GM12878 (cell line): Measurements from ENCODE around the gene TPRG1. TPM values are rescaled to one million over a fixed set of nuclear protein-coding genes. Genes with fewer than 3 reads are reported as not detected.

Experiments
- ATAC-seq: fragments of 200-7000 bp; cut with Tn5 transposase; 3 replicates; pipeline ENCODE4 v1.9.1; 2020; ENCODE audit warnings: mild to moderate bottlenecking, moderate library complexity
- BruUV-seq: library from RNA; stranded (reverse); fragments of 400-500 nt; replicated peaks from 2 replicates; lab custom pipeline; 2021; lab: Mats Ljungman, UMichigan
- CTCF ChIA-PET: fragments of 300-600 bp; sonication (Branson Sonifier 250); formaldehyde crosslinking; extraction: SDS; loops from one replicate; lab custom pipeline; 2021; ENCODE audit warnings: inconsistent platforms; lab: Yijun Ruan, JAX
- POLR2A ChIA-PET: fragments of 350-600 bp; formaldehyde crosslinking; extraction: SDS; loops from one replicate; lab custom pipeline; 2021; ENCODE audit warnings: inconsistent platforms; lab: Charles Lee
- RAD21 ChIA-PET: fragments of 300-600 bp; sonication (Branson Sonifier 250); formaldehyde crosslinking; loops from one replicate; lab custom pipeline; 2023; ENCODE audit warnings: antibody characterized with exemption; ENCODE audit not compliant: unreplicated experiment; lab: Charles Lee
- SMC1A ChIA-PET: fragments of 300-600 bp; sonication (Branson Sonifier 250); formaldehyde crosslinking; loops from one replicate; lab custom pipeline; 2023; ENCODE audit not compliant: unreplicated experiment, uncharacterized antibody; lab: Charles Lee
- DNase-seq: peaks from one replicate; pipeline ENCODE4 v3.0.0-alpha.2; 2011; ENCODE audit warnings: low read depth, low spot score
- FAIRE-seq: peaks from 3 replicates; lab custom pipeline; 2011; peaks lifted over from hg19 to GRCh38; lab: Jason Lieb, UNC
- H2AFZ ChIP-seq: 2 replicates; pipeline ENCODE4 v1.6.0; 2011; ENCODE audit warnings: low read depth, low read length, control low read depth; ENCODE audit not compliant: control insufficient read depth
- H3K27ac ChIP-seq: 2 replicates; pipeline ENCODE4 v1.5.1; 2011; ENCODE audit warnings: control low read depth; ENCODE audit not compliant: control insufficient read depth, insufficient read depth
- H3K27me3 ChIP-seq, 2 experiments: replicated peaks in 1 of 2; 2 replicates each; pipeline versions ENCODE4 v1.6.0 to v1.6.1; 2011; ENCODE audit warnings: low read length in 1 of 2; ENCODE audit not compliant: control insufficient read depth in 2 of 2, insufficient read depth in 2 of 2
- H3K36me3 ChIP-seq, 2 experiments: 2 replicates each; pipeline ENCODE4 v1.5.1; 2011; ENCODE audit warnings: low read length in 1 of 2; ENCODE audit not compliant: control insufficient read depth in 2 of 2, insufficient read depth in 2 of 2
- H3K4me1 ChIP-seq: 2 replicates; pipeline ENCODE4 v1.6.1; 2011; ENCODE audit warnings: mild to moderate bottlenecking, low read length, moderate library complexity, mixed read lengths; ENCODE audit not compliant: control insufficient read depth, insufficient read depth
- H3K4me2 ChIP-seq: 2 replicates; pipeline ENCODE4 v1.6.0; 2011; ENCODE audit warnings: control low read depth; ENCODE audit not compliant: control insufficient read depth, insufficient read depth
- H3K4me3 ChIP-seq: fragments of 200-600 bp; sonication (generic); 2 replicates; pipeline ENCODE4 v1.5.1; 2016
- H3K79me2 ChIP-seq: 2 replicates; pipeline ENCODE4 v1.6.0; 2011; ENCODE audit warnings: low read length; ENCODE audit not compliant: control insufficient read depth, insufficient read depth
- H3K9ac ChIP-seq: 2 replicates; pipeline ENCODE4 v1.8.0; 2011; ENCODE audit warnings: low read length, control low read depth, mixed read lengths; ENCODE audit not compliant: control insufficient read depth, insufficient read depth
- H3K9me3 ChIP-seq: replicated peaks from 3 replicates; pipeline ENCODE4 v1.5.1; 2011; ENCODE audit warnings: mild to moderate bottlenecking, low read length; ENCODE audit not compliant: control insufficient read depth, insufficient read depth
- H4K20me1 ChIP-seq: 2 replicates; pipeline ENCODE4 v1.6.0; 2011; ENCODE audit not compliant: control insufficient read depth, insufficient read depth
- CREM ChIP-seq: IDR thresholded peaks from 2 replicates; pipeline ENCODE4 v1.6.1; 2014; ENCODE audit warnings: antibody characterized with exemption, low read depth
- IKZF2 ChIP-seq, 2 experiments: fragments of 450-650 bp; IDR thresholded peaks; 2 replicates each; pipeline ENCODE4 v1.6.1; 2017; ENCODE audit warnings: mild to moderate bottlenecking in 2 of 2, moderate library complexity in 2 of 2
- JUNB ChIP-seq: IDR thresholded peaks from 2 replicates; pipeline ENCODE4 v1.6.1; 2016; ENCODE audit warnings: antibody characterized with exemption, mild to moderate bottlenecking
- JUND ChIP-seq: IDR thresholded peaks from 2 replicates; pipeline ENCODE4 v1.6.1; 2012; ENCODE audit warnings: low read depth, mild to moderate bottlenecking, low read length, improper control_type of control experiment, moderate library complexity
- MTA3 ChIP-seq: IDR thresholded peaks from 2 replicates; pipeline ENCODE4 v1.6.1; 2012; ENCODE audit warnings: low read length, inconsistent platforms, borderline replicate concordance
- NFIC ChIP-seq: IDR thresholded peaks from 2 replicates; pipeline ENCODE4 v1.6.1; 2012; ENCODE audit warnings: low read depth, mild to moderate bottlenecking, inconsistent platforms, low read length, moderate library complexity
- PML ChIP-seq: IDR thresholded peaks from 2 replicates; pipeline ENCODE4 v1.6.1; 2012; ENCODE audit warnings: low read length, inconsistent platforms
- RB1 ChIP-seq: fragments of 450-650 bp; formaldehyde crosslinking; IDR thresholded peaks from 2 replicates; pipeline ENCODE4 v1.6.1; 2017; ENCODE audit warnings: mild to moderate bottlenecking, borderline replicate concordance
- SIN3A ChIP-seq: IDR thresholded peaks from 2 replicates; pipeline ENCODE4 v1.6.1; 2012; ENCODE audit warnings: low read depth, low read length, improper control_type of control experiment
- SIX5 ChIP-seq: IDR thresholded peaks from 2 replicates; pipeline ENCODE4 v1.6.1; 2011; ENCODE audit warnings: mild to moderate bottlenecking, low read depth, low read length, moderate library complexity; ENCODE audit not compliant: severe bottlenecking
- SPI1 ChIP-seq: IDR thresholded peaks from 2 replicates; pipeline ENCODE4 v1.6.1; 2011; ENCODE audit warnings: low read depth, mild to moderate bottlenecking, low read length, moderate library complexity, borderline replicate concordance; ENCODE audit not compliant: insufficient read depth
- YBX1 ChIP-seq: fragments of 450-650 bp; IDR thresholded peaks from 2 replicates; pipeline ENCODE4 v1.6.1; 2016; ENCODE audit warnings: antibody characterized with exemption
- ZSCAN29 ChIP-seq: fragments of 450-650 bp; IDR thresholded peaks from 2 replicates; pipeline ENCODE4 v1.6.1; 2017; ENCODE audit warnings: mild to moderate bottlenecking, moderate library complexity
- WGBS: methylation state at CpG from one replicate; pipeline ENCODE4 v1.1.6; 2016; ENCODE audit warnings: low lambda C conversion rate; ENCODE audit not compliant: insufficient replicate concordance, insufficient coverage; ENCODE audit errors: missing lambda C conversion rate; 5-methylcytosine and 5-hydroxymethylcytosine counted together
- in situ Hi-C: fragments of 300-500 bp; cut with MboI; formaldehyde crosslinking; loops from 9 replicates; pipeline ENCODE4 v1.14.3; 2018; ENCODE audit warnings: mixed read lengths
- intact Hi-C: fragments of 100-400 bp; cut with micrococcal nuclease; formaldehyde crosslinking; loops from one replicate; pipeline ENCODE4 v1.14.2; 2022; ENCODE audit not compliant: unreplicated experiment
- polyA plus RNA-seq, 11 experiments: library from polyadenylated mRNA; depleted of rRNA in 4 of 11; unstranded in 6 of 11; stranded (reverse) in 5 of 11; fragments of >200 nt; fragmentation: Nextera tagmentation in 4 of 11; fragmentation: Illumina TruSeq in 1 of 11; extraction: Ambion mirVana in 4 of 11; extraction: Trizol in 1 of 11; gene quantifications; 1 replicate in 1 of 11; 2 replicates in 10 of 11; pipeline versions ENCODE4 v1.2.1 to v1.2.3, GENCODE V29; 2011 to 2016; ENCODE audit warnings: inconsistent platforms in 2 of 11, missing spikeins in 2 of 11, low read depth in 1 of 11
- total RNA-seq, 4 experiments: library from RNA; depleted of rRNA in 3 of 4; stranded (reverse); fragments of >200 nt in 3 of 4; fragmentation: Illumina TruSeq in 1 of 4; extraction: Trizol in 1 of 4; gene quantifications; 2 replicates each; pipeline versions ENCODE4 v1.2.1 to v1.2.3, GENCODE V29; 2013 to 2021
- TF ChIP-seq, protein P1 (sequence below): IDR thresholded peaks from 2 replicates; pipeline ENCODE4 v1.6.1; 2011; ENCODE audit warnings: mild to moderate bottlenecking, low read depth, low read length, moderate library complexity; ENCODE audit not compliant: insufficient replicate concordance
- TF ChIP-seq, protein P2 (sequence below): fragments of 450-650 bp; IDR thresholded peaks from 2 replicates; pipeline ENCODE4 v1.6.1; 2016; ENCODE audit warnings: mild to moderate bottlenecking
- TF ChIP-seq, protein P3 (sequence below): fragments of 450-650 bp; IDR thresholded peaks from 2 replicates; pipeline ENCODE4 v1.6.1; 2017; ENCODE audit warnings: mild to moderate bottlenecking, moderate library complexity
- TF ChIP-seq, protein P4 (sequence below): IDR thresholded peaks from 2 replicates; pipeline ENCODE4 v1.6.1; 2012; ENCODE audit warnings: low read length, inconsistent platforms

The TPRG1 gene
- total and polyA plus RNA-seq, 10 of the 15 experiments (the other 5 are each of a cell fraction or from before 2014, with no cell fraction given) = 0.26 to 30.7 (median 3.6) TPM

DNA sequence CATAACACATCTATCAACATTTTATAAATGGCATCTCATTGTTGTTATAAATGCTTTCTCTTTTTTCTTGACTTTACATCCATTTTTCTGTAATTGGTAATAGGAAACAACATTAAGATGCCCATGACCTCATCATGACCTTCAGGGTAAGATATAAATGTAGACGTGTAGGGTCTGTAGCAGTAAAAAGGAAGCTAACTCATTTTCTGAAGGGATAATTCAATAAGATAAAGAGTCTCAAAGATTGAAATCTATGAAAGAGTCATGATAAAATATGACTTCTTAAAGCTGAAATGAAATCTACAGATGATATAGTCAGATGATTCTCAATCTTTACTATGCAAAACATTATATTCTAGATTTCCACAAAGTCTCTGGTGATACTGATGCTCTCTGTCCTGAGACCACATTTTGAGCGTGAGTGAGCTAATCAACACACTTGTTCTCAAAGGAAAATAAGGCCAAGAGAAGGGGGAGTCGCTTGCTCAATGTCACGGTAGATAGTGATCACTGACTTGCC is 38.5 kb downstream of the TPRG1 start (continued):
- TF ChIP-seq, protein P1, sequence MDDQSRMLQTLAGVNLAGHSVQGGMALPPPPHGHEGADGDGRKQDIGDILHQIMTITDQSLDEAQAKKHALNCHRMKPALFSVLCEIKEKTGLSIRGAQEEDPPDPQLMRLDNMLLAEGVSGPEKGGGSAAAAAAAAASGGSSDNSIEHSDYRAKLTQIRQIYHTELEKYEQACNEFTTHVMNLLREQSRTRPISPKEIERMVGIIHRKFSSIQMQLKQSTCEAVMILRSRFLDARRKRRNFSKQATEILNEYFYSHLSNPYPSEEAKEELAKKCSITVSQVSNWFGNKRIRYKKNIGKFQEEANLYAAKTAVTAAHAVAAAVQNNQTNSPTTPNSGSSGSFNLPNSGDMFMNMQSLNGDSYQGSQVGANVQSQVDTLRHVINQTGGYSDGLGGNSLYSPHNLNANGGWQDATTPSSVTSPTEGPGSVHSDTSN = no peak
- TF ChIP-seq PML (no peak), JUNB (no peak)

DNA sequence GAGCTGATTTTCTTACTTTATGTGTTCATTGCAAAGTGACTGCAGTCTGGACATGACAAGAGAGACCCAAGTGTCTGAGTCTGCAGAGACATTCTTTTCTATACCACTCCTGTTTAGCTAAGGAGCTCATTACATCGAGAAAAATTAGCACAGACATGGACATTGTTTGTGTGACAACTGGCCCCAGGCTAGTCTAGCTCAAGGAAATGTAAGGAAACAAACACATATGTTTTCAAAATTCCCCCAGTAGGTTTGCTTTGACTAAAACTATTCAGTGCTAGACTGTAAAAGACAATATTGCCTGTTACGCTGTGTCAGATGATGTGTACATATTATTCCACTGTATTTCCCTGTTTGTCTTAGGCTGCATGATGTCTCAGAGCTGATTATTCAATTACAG is 40.9 kb downstream of the TPRG1 start:
- H3K9ac ChIP-seq = no peak overlapping the region
- ChIA-PET POLR2A (no interaction called here), CTCF (no interaction called here), SMC1A (no interaction called here), RAD21 (no interaction called here)
- H3K27me3 ChIP-seq = no peaks in the 10 kb centered on the region; a peak in 1 of 4 replicates
- no peaks in the 10 kb centered on the region for H3K79me2 ChIP-seq
- no peaks in the 10 kb centered on the region for H4K20me1 ChIP-seq
- no peak for ATAC-seq
- H3K9me3 ChIP-seq = no peaks in the 10 kb centered on the region
- H3K36me3 ChIP-seq = no peaks in the 10 kb centered on the region
- no peak overlapping the region for H2AFZ ChIP-seq
- H3K4me2 ChIP-seq = no peak overlapping the region
- BruUV-seq = no TSS peak
- no peak for FAIRE-seq
- no peak for DNase-seq
- no peak overlapping the region for H3K4me3 ChIP-seq
- in situ Hi-C loops (no loop called here), intact Hi-C loops (no loop called here)
- H3K27ac ChIP-seq = no peak overlapping the region
- WGBS = 48% methylated on average over 2 of the region's 2 CpGs
- no peaks in the 10 kb centered on the region for H3K4me1 ChIP-seq
- TF ChIP-seq JUND = no peak
- no peak for TF ChIP-seq SPI1
- TF ChIP-seq CREM = no peak
- no peak for TF ChIP-seq SIX5
- no peak for TF ChIP-seq YBX1
- no peak for TF ChIP-seq RB1
- TF ChIP-seq IKZF2 (IDR thresholded peaks at IDR 0.05) = no peak
- no peak for TF ChIP-seq MTA3
- no peak for TF ChIP-seq ZSCAN29
- TF ChIP-seq, protein P2, sequence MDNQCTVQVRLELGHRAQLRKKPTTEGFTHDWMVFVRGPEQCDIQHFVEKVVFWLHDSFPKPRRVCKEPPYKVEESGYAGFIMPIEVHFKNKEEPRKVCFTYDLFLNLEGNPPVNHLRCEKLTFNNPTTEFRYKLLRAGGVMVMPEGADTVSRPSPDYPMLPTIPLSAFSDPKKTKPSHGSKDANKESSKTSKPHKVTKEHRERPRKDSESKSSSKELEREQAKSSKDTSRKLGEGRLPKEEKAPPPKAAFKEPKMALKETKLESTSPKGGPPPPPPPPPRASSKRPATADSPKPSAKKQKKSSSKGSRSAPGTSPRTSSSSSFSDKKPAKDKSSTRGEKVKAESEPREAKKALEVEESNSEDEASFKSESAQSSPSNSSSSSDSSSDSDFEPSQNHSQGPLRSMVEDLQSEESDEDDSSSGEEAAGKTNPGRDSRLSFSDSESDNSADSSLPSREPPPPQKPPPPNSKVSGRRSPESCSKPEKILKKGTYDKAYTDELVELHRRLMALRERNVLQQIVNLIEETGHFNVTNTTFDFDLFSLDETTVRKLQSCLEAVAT = no peak
- TF ChIP-seq, protein P3, sequence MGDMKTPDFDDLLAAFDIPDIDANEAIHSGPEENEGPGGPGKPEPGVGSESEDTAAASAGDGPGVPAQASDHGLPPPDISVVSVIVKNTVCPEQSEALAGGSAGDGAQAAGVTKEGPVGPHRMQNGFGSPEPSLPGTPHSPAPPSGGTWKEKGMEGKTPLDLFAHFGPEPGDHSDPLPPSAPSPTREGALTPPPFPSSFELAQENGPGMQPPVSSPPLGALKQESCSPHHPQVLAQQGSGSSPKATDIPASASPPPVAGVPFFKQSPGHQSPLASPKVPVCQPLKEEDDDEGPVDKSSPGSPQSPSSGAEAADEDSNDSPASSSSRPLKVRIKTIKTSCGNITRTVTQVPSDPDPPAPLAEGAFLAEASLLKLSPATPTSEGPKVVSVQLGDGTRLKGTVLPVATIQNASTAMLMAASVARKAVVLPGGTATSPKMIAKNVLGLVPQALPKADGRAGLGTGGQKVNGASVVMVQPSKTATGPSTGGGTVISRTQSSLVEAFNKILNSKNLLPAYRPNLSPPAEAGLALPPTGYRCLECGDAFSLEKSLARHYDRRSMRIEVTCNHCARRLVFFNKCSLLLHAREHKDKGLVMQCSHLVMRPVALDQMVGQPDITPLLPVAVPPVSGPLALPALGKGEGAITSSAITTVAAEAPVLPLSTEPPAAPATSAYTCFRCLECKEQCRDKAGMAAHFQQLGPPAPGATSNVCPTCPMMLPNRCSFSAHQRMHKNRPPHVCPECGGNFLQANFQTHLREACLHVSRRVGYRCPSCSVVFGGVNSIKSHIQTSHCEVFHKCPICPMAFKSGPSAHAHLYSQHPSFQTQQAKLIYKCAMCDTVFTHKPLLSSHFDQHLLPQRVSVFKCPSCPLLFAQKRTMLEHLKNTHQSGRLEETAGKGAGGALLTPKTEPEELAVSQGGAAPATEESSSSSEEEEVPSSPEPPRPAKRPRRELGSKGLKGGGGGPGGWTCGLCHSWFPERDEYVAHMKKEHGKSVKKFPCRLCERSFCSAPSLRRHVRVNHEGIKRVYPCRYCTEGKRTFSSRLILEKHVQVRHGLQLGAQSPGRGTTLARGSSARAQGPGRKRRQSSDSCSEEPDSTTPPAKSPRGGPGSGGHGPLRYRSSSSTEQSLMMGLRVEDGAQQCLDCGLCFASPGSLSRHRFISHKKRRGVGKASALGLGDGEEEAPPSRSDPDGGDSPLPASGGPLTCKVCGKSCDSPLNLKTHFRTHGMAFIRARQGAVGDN = no peak
- no peak for TF ChIP-seq SIN3A
- TF ChIP-seq, protein P4, sequence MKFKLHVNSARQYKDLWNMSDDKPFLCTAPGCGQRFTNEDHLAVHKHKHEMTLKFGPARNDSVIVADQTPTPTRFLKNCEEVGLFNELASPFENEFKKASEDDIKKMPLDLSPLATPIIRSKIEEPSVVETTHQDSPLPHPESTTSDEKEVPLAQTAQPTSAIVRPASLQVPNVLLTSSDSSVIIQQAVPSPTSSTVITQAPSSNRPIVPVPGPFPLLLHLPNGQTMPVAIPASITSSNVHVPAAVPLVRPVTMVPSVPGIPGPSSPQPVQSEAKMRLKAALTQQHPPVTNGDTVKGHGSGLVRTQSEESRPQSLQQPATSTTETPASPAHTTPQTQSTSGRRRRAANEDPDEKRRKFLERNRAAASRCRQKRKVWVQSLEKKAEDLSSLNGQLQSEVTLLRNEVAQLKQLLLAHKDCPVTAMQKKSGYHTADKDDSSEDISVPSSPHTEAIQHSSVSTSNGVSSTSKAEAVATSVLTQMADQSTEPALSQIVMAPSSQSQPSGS = no peak
- TF ChIP-seq NFIC = no peak
